KG1 (cell line): Measurements from ENCODE around the gene GSDMA.

ENCODE experiments used
- DNase-seq: peaks from one replicate; lab custom pipeline; 2025; lab: John Stamatoyannopoulos, UW

GSDMA gene

GRCh38 chr17:39963829-39964228 is 1.0 kb downstream of the GSDMA start:
- no peak for DNase-seq

DNA sequence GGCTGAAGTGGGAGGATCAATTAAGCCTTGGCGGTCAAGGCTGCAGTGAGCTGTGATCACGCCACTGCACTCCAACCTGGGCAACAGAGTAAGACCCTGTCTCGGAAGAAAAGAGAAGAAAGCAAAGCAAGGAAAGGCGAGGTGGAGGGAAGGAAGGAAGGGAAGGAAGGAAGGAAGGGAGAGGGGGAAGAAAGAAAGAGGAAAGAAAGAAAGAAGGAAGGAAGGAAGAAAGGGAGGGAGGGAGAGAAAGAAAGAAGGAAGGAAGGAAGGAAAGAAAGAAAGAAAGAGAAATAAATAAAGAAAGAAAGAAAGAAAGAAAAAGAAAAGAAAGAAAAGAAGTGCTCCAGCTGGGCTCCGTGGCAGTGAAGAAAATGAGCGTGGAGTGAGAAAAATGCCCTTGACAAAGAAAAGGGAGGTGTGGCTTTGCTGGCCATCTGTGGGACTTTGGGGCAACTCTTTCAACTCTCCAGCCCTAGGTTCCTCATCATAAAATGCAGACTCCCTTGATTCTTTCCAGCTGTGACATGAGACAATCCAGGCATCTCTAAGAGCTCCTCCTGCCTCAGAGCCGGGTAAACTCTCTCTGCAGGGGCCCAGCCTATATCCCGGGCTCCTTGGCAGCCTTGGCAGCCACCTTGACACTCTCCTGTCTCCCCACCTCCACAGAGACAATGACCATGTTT is 2.4 kb downstream of the GSDMA start:
- DNase-seq: no peak

DNA sequence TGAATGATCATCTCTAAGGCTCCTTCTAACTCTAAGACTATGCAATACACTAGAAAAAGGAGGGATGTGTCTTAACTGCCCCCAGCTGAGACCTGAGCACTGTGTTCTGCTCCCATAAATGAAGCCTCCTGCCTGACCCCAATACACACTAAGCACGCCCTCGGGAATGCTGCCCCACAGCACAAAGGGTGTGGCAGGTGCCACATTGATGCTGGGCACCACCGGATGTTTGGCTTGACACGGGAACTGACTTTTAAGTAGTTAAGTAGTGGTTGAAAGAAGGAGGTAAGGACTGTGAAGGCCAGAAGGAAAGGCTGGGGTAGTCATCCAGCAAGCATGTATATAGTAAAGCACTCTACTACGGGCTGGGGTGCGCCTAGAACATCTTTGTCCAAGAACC is 4.0 kb downstream of the GSDMA start:
- DNase-seq: no peak

- no peak for DNase-seq
Measured at GRCh38 chr17:39968761-39969160, 6.0 kb downstream of the GSDMA start.

GRCh38 chr17:39969375-39969774 is 6.6 kb downstream of the GSDMA start:
- DNase-seq: no peak

- DNase-seq: no peak
Measured at GRCh38 chr17:39970157-39970692, 7.4 kb downstream of the GSDMA start.

DNA sequence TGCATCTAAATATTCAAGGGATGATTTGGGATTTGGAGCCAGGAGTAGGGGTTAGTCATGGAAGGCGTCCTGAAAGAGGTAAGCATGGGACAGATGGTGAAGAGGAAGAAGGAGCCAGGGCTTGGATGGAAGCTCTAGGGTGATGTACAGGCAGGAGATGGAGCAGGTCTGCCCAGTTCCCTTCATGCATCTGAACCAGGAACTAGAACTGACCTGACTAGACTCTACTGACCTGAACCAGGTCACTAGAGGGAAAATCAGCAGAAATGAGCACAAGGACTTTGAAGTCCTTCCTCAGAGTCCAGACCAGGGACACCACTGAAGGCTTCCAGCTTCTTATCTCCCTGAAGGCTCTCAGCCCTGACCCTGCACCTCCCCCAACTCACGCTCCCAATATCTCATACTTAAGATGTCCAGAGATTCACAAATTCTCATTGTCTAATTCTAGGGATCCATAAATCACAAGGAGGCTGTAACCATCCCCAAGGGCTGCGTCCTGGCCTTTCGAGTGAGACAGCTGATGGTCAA is 8.3 kb downstream of the GSDMA start:
- no peak for DNase-seq

DNA sequence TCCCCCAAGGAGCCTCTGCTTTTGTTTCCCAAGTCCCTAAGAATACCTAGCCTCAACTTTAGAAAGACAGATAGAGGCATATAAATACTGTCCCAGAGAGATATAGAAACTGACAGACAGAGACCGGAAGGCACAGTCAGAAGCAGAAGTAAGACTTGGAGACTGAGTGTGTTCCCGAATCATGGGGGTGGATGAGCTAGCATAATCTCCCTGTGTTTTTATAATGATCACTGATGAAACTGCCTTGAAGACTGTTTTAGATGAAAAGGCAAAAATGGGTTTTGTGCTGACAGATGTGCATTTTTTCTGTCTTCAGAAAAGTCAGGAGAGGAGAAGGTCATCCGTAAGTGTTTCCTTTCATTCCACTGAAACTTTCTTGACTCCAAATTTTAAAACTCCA is 9.5 kb downstream of the GSDMA start:
- DNase-seq: no peak

GRCh38 chr17:39973496-39973895 is 10.7 kb downstream of the GSDMA start:
- no peak for DNase-seq

DNA sequence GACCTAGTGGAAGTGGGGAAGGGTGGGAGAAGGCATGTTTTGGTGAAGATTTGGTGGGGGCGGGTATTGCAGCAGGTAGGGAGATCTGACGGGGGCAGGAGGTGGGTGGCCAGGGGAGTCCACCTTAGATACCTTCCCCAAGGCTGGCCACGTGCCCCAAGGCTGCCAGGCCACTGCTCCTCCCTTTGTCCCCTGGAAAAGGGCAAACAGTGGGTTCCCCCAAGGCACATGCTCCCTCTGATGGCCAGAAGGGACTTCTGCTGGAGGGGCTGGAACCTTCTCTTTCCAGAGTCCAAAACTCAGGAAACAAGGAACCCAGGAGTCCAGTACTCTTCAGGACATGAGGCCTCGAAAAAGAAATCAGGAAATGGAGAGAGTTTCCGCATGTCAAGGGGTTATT is 11.6 kb downstream of the GSDMA start:
- no peak for DNase-seq

- DNase-seq: no peak
Measured at GRCh38 chr17:39975801-39976200, 13.0 kb downstream of the GSDMA start.

DNA sequence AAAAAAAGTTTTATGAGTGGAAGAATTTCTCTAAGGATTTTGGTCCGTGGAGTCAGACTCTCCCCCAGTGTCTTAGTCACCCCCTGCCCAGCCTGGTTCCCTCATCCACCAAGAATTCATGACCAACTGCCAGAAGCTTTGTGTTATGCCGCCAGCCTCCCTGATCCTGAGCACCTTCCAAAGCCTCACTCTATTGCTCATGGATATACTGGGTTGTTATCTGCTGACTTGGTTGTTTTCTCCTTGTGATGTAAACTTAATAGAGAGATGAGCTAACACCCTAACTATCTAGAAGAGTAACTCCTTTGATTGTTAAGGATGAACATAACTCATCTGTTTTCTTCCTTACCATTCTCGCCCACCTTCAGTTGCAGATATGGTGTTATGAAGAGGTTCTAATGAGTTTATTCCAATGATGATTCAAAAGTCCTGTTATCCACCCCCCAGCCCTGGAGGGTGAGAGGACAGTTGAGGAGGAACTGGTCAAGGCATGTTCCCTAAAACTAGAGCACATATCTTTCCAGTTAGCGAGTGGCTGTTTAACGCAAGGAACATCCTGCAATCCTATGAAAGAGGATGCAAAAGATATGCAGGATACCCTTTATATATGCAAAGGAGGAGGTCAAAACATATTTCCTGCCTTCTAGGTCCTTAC is 16.3 kb downstream of the GSDMA start:
- no peak for DNase-seq

GRCh38 chr17:39979893-39980350 is 17.1 kb downstream of the GSDMA start:
- DNase-seq: peak; percentile 92

DNA sequence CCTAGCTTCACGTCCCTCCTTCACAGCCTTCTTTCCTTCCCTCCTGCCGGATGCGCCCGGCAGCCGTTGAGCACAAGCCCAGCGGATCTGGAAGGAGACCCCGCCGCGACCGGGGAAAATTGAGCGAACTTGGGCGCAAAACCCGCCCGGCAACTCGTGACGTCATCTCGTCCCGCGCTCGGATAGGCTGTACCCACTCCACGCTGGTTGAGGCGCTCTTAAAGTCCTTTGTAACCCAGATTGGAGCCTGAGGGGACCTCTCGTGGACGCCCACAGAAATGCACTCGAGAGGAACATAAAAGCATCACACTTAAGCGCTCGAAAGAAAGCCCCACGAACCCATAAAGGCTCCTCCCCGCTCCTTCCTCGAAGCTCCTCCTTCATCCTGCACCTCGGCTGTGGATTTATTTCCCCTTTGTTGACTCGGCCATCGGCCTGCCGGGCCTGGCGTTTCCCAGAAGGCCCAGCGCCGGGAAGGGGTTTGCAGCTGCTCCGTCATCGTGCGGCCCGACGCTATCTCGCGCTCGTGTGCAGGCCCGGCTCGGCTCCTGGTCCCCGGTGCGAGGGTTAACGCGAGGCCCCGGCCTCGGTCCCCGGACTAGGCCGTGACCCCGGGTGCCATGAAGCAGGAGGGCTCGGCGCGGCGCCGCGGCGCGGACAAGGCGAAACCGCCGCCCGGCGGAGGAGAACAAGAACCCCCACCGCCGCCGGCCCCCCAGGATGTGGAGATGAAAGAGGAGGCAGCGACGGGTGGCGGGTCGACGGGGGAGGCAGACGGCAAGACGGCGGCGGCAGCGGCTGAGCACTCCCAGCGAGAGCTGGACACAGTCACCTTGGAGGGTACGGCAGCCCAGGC is 17.8 kb downstream of the GSDMA start, which contains the start of gene PSMD3:
TSS of gene PSMD3 (plus strand) at position 457 of the 856 bp plus-strand sequence. CDS start at position 621, 164 bp downstream.
- peak; percentile 97 for DNase-seq

DNA sequence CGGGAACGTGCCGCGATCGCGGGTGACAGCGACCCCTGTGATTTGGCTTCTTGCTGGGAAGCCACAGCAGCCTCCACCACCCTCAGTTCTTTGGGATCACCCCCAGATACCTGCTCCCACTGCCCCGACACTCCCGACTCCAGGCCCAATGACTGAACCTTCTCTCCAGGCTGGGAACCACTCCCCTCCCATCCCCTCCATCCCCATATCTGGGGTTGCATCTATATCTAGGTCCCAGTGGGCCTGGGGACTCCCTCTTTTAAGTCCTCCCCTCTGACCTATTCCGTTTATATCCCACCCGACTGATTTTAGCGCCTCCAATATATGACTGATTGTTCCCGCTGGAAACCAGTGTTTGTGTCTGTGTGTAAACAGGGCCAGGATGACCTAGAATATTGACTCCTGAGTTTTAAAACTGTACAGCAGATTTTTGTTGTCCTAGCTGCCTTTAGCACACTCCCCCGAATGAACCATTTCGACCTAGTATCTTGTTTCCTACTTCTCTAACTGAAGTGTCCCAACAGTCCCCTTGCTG is 18.5 kb downstream of the GSDMA start:
- no peak for DNase-seq

GRCh38 chr17:39981766-39982375 is 19.1 kb downstream of the GSDMA start:
- no peak for DNase-seq

DNA sequence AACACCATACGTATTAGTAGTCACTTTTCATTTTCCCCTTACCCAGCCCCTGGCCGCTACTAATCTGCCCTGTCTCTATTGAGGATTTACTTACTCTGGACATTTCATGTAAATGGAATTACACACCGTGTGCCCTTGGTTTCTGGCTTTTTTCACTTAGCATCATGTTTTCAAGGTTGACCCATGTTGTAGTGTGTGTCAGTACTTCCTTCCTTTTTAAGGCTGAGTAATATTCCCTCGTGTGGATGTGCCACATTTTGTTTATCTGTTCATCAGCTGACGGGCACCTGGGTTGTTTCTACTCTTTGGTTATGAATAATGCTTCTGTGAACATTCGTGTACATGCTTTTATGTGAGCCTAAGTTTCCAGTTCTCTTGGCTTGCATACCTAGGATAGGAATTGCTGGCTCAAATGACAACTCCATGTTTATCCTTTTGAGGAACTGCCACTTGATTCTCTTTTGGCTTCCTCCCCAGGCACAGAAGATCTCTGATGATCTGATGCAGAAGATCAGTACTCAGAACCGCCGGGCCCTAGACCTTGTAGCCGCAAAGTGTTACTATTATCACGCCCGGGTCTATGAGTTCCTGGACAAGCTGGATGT is 25.5 kb downstream of the GSDMA start:
- DNase-seq: no peak

GRCh38 chr17:39994448-39994847 is 31.6 kb downstream of the GSDMA start:
- no peak for DNase-seq

DNA sequence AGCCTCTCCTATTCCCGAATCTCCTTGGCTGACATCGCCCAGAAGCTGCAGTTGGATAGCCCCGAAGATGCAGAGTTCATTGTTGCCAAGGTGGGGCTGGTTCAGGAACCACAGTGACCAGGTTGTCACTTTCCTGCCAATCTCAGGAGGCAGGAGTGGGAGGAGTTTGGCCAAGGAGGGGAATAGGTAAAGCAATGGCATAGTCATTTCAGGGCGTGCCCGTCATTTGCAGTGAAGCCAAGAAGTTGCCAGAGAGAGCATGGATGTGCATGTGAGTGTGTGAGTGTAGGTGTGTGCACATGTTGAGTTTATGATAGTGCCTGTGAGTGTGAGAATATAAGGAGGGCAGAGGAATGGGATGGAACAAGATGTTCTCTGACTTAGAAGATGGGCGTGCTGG is 32.6 kb downstream of the GSDMA start:
- no peak for DNase-seq

DNA sequence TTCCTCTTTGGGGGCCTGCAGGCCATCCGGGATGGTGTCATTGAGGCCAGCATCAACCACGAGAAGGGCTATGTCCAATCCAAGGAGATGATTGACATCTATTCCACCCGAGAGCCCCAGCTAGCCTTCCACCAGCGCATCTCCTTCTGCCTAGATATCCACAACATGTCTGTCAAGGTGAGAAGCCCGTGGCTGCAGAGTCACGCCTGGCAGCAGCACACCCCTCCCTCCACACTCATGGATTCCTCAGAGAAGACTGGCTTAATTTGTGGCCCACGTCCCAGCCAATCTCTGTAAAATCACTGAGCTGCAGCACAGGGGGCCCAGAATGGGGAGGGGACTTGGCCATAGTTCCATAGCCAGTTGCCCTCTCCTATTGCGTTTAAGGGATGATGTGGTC is 33.4 kb downstream of the GSDMA start:
- DNase-seq: no peak

DNA sequence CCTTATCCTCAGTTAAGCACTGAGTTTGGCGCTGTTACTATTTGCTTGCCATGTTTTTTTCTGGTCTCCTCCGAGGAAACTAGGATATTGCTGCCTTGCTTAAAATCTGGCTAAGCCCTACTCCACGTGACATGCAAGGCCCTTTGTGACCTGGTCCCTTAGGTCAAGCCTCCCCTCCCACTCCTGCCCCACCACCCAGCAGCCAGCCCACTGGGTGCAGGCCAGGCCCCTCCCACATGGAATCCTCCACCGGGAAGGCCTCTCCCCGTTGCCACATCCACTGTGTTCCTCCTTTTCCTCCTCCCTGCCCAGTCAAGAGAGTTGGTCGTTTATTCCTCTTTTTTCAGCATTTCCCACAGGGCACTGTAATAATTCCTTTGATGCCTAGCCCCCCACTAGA is 34.0 kb downstream of the GSDMA start:
- DNase-seq: no peak
